H1 (cell line): ENCODE measurements around the gene ZNF202. TPM values are rescaled to one million over a fixed set of nuclear protein-coding genes. Genes with fewer than 3 reads are reported as not detected.

Experiments used
- CTCF ChIA-PET: fragments of 300-600 bp; sonication (Branson Sonifier 250); formaldehyde crosslinking; loops from one replicate; lab custom pipeline; 2021; ENCODE audit not compliant: partially characterized antibody; lab: Charles Lee
- POLR2A ChIA-PET: fragments of 300-600 bp; sonication (Branson Sonifier 250); formaldehyde crosslinking; loops from one replicate; lab custom pipeline; 2021; ENCODE audit warnings: inconsistent platforms; ENCODE audit not compliant: partially characterized antibody; lab: Charles Lee
- DNase-seq, 2 experiments: peaks; one replicate each; pipeline versions ENCODE4 v3.0.0 to v3.0.0-alpha.2; 2010 to 2022; ENCODE audit warnings: low spot score in 2 of 2, low read depth in 1 of 2, mixed read lengths in 1 of 2
- FAIRE-seq: peaks from 2 replicates; lab custom pipeline; 2011; peaks lifted over from hg19 to GRCh38; lab: Jason Lieb, UNC
- H2AFZ ChIP-seq: 2 replicates; pipeline ENCODE4 v1.8.1; 2012; ENCODE audit warnings: low read length, inconsistent platforms
- H2AK5ac ChIP-seq: 2 replicates; pipeline ENCODE4 v1.6.1; 2013; ENCODE audit warnings: low read depth, low read length
- H2BK120ac ChIP-seq: replicated peaks from 2 replicates; pipeline ENCODE3; 2013; ENCODE audit warnings: low read depth, low read length, inconsistent platforms
- H2BK12ac ChIP-seq: 2 replicates; pipeline ENCODE4 v1.6.1; 2013; ENCODE audit warnings: low read depth, low read length
- H2BK15ac ChIP-seq: 2 replicates; pipeline ENCODE4 v1.6.1; 2013; ENCODE audit warnings: low read length
- H2BK20ac ChIP-seq: 2 replicates; pipeline ENCODE4 v1.6.1; 2013; ENCODE audit warnings: low read length
- H2BK5ac ChIP-seq: 2 replicates; pipeline ENCODE4 v1.6.1; 2013; ENCODE audit warnings: low read depth, low read length
- H3K14ac ChIP-seq: 2 replicates; pipeline ENCODE4 v1.6.1; 2013; ENCODE audit warnings: inconsistent platforms; ENCODE audit not compliant: insufficient read length
- H3K18ac ChIP-seq: 2 replicates; pipeline ENCODE4 v1.6.1; 2013; ENCODE audit warnings: low read length; ENCODE audit errors: extremely low read depth
- H3K23ac ChIP-seq: 2 replicates; pipeline ENCODE4 v1.6.1; 2013; ENCODE audit warnings: inconsistent platforms; ENCODE audit not compliant: insufficient read length
- H3K23me2 ChIP-seq: 2 replicates; pipeline ENCODE4 v1.6.1; 2013; ENCODE audit warnings: low read depth, low read length
- H3K27ac ChIP-seq: 2 replicates; pipeline ENCODE4 v1.6.1; 2011; ENCODE audit warnings: low read depth, low read length, inconsistent platforms
- H3K27me3 ChIP-seq, 4 experiments: replicated peaks in 1 of 4; 1 replicate in 1 of 4; 2 replicates in 3 of 4; pipeline versions ENCODE4 v1.6.1 to v1.8.1; 2011 to 2013; ENCODE audit warnings: low read length in 3 of 4, mild to moderate bottlenecking in 3 of 4, inconsistent platforms in 2 of 4, mixed read lengths in 2 of 4, moderate library complexity in 1 of 4; ENCODE audit not compliant: control insufficient read depth in 3 of 4, insufficient read depth in 3 of 4; ENCODE audit errors: extremely low read depth in 1 of 4
- H3K36me3 ChIP-seq, 4 experiments: 2 replicates each; pipeline versions ENCODE4 v1.6.1 to v1.8.1; 2011 to 2013; ENCODE audit warnings: mild to moderate bottlenecking in 4 of 4, low read length in 3 of 4, moderate library complexity in 2 of 4, control low read depth in 1 of 4, inconsistent platforms in 1 of 4; ENCODE audit not compliant: insufficient read depth in 4 of 4, control insufficient read depth in 2 of 4
- H3K4ac ChIP-seq: replicated peaks from 2 replicates; pipeline ENCODE3; 2013; ENCODE audit warnings: low read length, low read depth, mixed read lengths, inconsistent platforms; ENCODE audit not compliant: insufficient read length
- H3K4me1 ChIP-seq, 4 experiments: replicated peaks in 1 of 4; 1 replicate in 1 of 4; 2 replicates in 3 of 4; pipeline versions ENCODE4 v1.6.1 to v1.8.1; 2011 to 2013; ENCODE audit warnings: low read length in 3 of 4, inconsistent platforms in 2 of 4, mixed read lengths in 1 of 4; ENCODE audit not compliant: insufficient read depth in 4 of 4, control insufficient read depth in 3 of 4
- H3K4me2 ChIP-seq, 2 experiments: 2 replicates each; pipeline versions ENCODE4 v1.6.1 to v1.8.1; 2011 to 2013; ENCODE audit warnings: low read depth in 2 of 2, low read length in 2 of 2, control low read depth in 1 of 2, inconsistent platforms in 1 of 2, mild to moderate bottlenecking in 1 of 2; ENCODE audit not compliant: insufficient read depth in 1 of 2
- H3K4me3 ChIP-seq, 4 experiments: fragments of 200-600, 300-600 bp in 1 of 4; sonication (generic), shearing (Covaris generic), sonication (Bioruptor Twin) in 1 of 4; 2 replicates each; pipeline versions ENCODE4 v1.5.1 to v1.8.1; 2011 to 2016; ENCODE audit warnings: low read length in 4 of 4, low read depth in 3 of 4, control low read depth in 2 of 4, inconsistent platforms in 2 of 4, mild to moderate bottlenecking in 2 of 4, mixed read lengths in 1 of 4, moderate library complexity in 1 of 4; ENCODE audit not compliant: insufficient read depth in 2 of 4; ENCODE audit errors: extremely low read depth in 1 of 4
- H3K56ac ChIP-seq: replicated peaks from 2 replicates; pipeline ENCODE3; 2013; ENCODE audit warnings: low read depth, mild to moderate bottlenecking, mixed read lengths, low read length, inconsistent platforms; ENCODE audit not compliant: insufficient read length
- H3K79me1 ChIP-seq: 2 replicates; pipeline ENCODE4 v1.6.1; 2013; ENCODE audit warnings: low read depth, low read length, control low read depth
- H3K79me2 ChIP-seq, 2 experiments: 2 replicates each; pipeline versions ENCODE4 v1.6.1 to v1.8.1; 2012 to 2013; ENCODE audit warnings: low read length in 2 of 2, mild to moderate bottlenecking in 2 of 2, inconsistent platforms in 1 of 2; ENCODE audit not compliant: insufficient read depth in 2 of 2, control insufficient read depth in 1 of 2
- H3K9ac ChIP-seq, 4 experiments: replicated peaks in 1 of 4; 1 replicate in 1 of 4; 2 replicates in 3 of 4; pipeline versions ENCODE4 v1.6.1 to v1.8.1; 2011 to 2013; ENCODE audit warnings: low read depth in 3 of 4, low read length in 3 of 4, control low read depth in 2 of 4, mild to moderate bottlenecking in 2 of 4, moderate library complexity in 2 of 4, inconsistent platforms in 1 of 4; ENCODE audit errors: extremely low read depth in 1 of 4
- H3K9me3 ChIP-seq, 2 experiments: 2 replicates each; pipeline versions ENCODE4 v1.6.1 to v1.8.1; 2012 to 2013; ENCODE audit warnings: mild to moderate bottlenecking in 2 of 2, moderate library complexity in 2 of 2, control low read depth in 1 of 2, inconsistent platforms in 1 of 2, low read depth in 1 of 2, low read length in 1 of 2, mixed read lengths in 1 of 2; ENCODE audit not compliant: insufficient read depth in 2 of 2
- H4K20me1 ChIP-seq, 2 experiments: replicated peaks in 1 of 2; 2 replicates each; pipeline versions ENCODE3 to v1.8.1; 2011 to 2013; ENCODE audit warnings: inconsistent platforms in 2 of 2, low read length in 2 of 2, mild to moderate bottlenecking in 1 of 2; ENCODE audit not compliant: insufficient read depth in 2 of 2, control insufficient read depth in 1 of 2
- H4K5ac ChIP-seq: 2 replicates; pipeline ENCODE4 v1.6.1; 2013; ENCODE audit warnings: low read length, low read depth, mixed read lengths, inconsistent platforms; ENCODE audit not compliant: insufficient read length
- H4K8ac ChIP-seq: 2 replicates; pipeline ENCODE4 v1.8.0; 2013; ENCODE audit warnings: mild to moderate bottlenecking, moderate library complexity, low read length, inconsistent platforms; ENCODE audit not compliant: insufficient read depth; ENCODE audit errors: extremely low read depth
- H4K91ac ChIP-seq: replicated peaks from 2 replicates; pipeline ENCODE3; 2013; ENCODE audit warnings: low read length, mixed read lengths, inconsistent platforms; ENCODE audit not compliant: insufficient read length
- FOSL1 ChIP-seq: IDR thresholded peaks from 2 replicates; pipeline ENCODE4 v1.6.1; 2011; ENCODE audit warnings: mild to moderate bottlenecking, low read depth, low read length, moderate library complexity; ENCODE audit not compliant: insufficient read depth
- MAFK ChIP-seq: IDR thresholded peaks from 2 replicates; pipeline ENCODE4 v1.6.1; 2012; ENCODE audit warnings: low read depth, mild to moderate bottlenecking, improper control_type of control experiment, low read length
- POLR2AphosphoS5 ChIP-seq: IDR thresholded peaks from 2 replicates; pipeline ENCODE4 v1.6.1; 2011; ENCODE audit warnings: low read depth, low read length
- polyA plus RNA-seq, 7 experiments: library from polyadenylated mRNA; depleted of rRNA in 3 of 7; stranded (reverse) in 5 of 7; unstranded in 2 of 7; fragments of >200 nt in 5 of 7; fragments of 200-250 nt in 2 of 7; gene quantifications; 1 replicate in 5 of 7; 2 replicates in 1 of 7; 4 replicates in 1 of 7; pipeline versions ENCODE4 v1.2.1 to v1.2.3, GENCODE V29; 2011 to 2013; ENCODE audit warnings: missing spikeins in 2 of 7, mixed read lengths in 2 of 7
- total RNA-seq: library from RNA; stranded (reverse); fragmentation: NEBNext Ultra II Directional; extraction: Animal tissue kit (Norgen Biotek cat#: 25700); gene quantifications from 2 replicates; pipeline ENCODE4 v1.2.1, GENCODE V29; 2021

The ZNF202 gene
- total and polyA plus RNA-seq, 2 of the 8 experiments (the other 6 are each of a cell fraction or from before 2014, with no cell fraction given): 14.1 to 33.9 TPM

DNA sequence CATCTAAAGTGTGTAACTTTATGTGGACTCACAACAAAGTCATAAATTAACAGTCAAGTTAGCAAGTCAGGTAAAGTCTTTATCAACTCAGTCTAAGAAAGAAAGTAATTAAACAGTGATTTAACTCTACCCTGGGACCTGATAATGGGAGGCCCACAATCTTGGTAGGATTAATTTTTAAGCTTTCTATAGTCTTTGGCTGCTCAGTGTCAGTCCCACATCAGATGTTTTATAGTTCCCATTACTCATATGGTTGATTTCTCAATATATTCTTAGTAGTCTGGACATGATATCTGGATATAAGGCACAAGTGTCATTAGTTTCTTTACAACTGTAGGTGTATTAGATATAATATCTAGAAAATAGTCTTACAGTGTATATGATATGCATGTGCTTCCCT lies 48.5 kb downstream of the ZNF202 start:
- Histone ChIP-seq H2BK12ac (no peak overlapping the region), H3K4me1 (no peaks in the 10 kb centered on the region), H3K79me2 (no peaks in the 10 kb centered on the region)
- no peak for DNase-seq
- no peak for TF ChIP-seq FOSL1
- TF ChIP-seq MAFK: no peak
- no peak for TF ChIP-seq POLR2AphosphoS5
- TF ChIP-seq, all 59 proteins: peak for 0
- Histone ChIP-seq H3K27ac (no peak overlapping the region), H3K9me3 (no peaks in the 10 kb centered on the region), H3K36me3 (no peaks in the 10 kb centered on the region), H4K91ac (no peak overlapping the region), H2BK120ac (no peak overlapping the region), H3K23me2 (no peaks in the 10 kb centered on the region; the same call in 1 of the 2 replicates), H3K14ac (no peak overlapping the region), H3K4me3 (no peak overlapping the region), H3K56ac (no peak overlapping the region), H3K18ac (no peak overlapping the region), H2AFZ (no peak overlapping the region), H2BK5ac (no peak overlapping the region), H3K23ac (no peak overlapping the region), H3K4me2 (no peak overlapping the region), H3K27me3 (no peaks in the 10 kb centered on the region), H2BK20ac (no peak overlapping the region), H4K8ac (no peak overlapping the region), H3K79me1 (no peaks in the 10 kb centered on the region), H3K9ac (no peak overlapping the region), H2BK15ac (no peak overlapping the region), H2AK5ac (no peak overlapping the region), H4K5ac (no peak overlapping the region), H4K20me1 (no peaks in the 10 kb centered on the region), H3K4ac (no peak overlapping the region)
- POLR2A ChIA-PET: no interaction called here
- no peak for FAIRE-seq
- CTCF ChIA-PET: interaction anchor here (0.7 to 2.5 kb wide), 4 partner anchors 13 to 51 kb away, joined by 3 to 13 read pairs (median 3); no protein-coding TSS in a partner anchor
